H9 (cell line): ENCODE results near the gene ARF1. TPM values are rescaled to one million over a fixed set of nuclear protein-coding genes. Genes with fewer than 3 reads are reported as not detected.

Experiments
- DNase-seq: peaks from one replicate; pipeline ENCODE4 v3.0.0-alpha.2; 2017
- H2AFZ ChIP-seq: one replicate; pipeline ENCODE4 v1.6.1; 2013; ENCODE audit warnings: mild to moderate bottlenecking, low read length, control low read depth, moderate library complexity
- H2AK5ac ChIP-seq: 2 replicates; pipeline ENCODE4 v1.6.1; 2013; ENCODE audit warnings: low read length, control low read depth, mixed read lengths; ENCODE audit not compliant: insufficient read length
- H2BK120ac ChIP-seq: one replicate; pipeline ENCODE4 v1.6.1; 2013; ENCODE audit warnings: low read depth, mild to moderate bottlenecking, low read length, control low read depth, inconsistent platforms; ENCODE audit not compliant: poor library complexity, severe bottlenecking
- H2BK12ac ChIP-seq: 2 replicates; pipeline ENCODE4 v1.6.1; 2013; ENCODE audit warnings: low read length, control low read depth, mixed read lengths, low read depth; ENCODE audit not compliant: insufficient read length
- H2BK15ac ChIP-seq: 2 replicates; pipeline ENCODE4 v1.6.1; 2013; ENCODE audit warnings: low read depth, low read length, control low read depth
- H2BK20ac ChIP-seq: one replicate; pipeline ENCODE4 v1.6.1; 2013; ENCODE audit warnings: low read depth, mild to moderate bottlenecking, low read length, control low read depth, inconsistent platforms; ENCODE audit not compliant: poor library complexity, severe bottlenecking
- H2BK5ac ChIP-seq: 2 replicates; pipeline ENCODE4 v1.6.1; 2013; ENCODE audit warnings: low read length, control low read depth, mixed read lengths; ENCODE audit not compliant: insufficient read length
- H3K14ac ChIP-seq: 2 replicates; pipeline ENCODE4 v1.6.1; 2013; ENCODE audit warnings: low read length, control low read depth; ENCODE audit not compliant: insufficient read depth
- H3K18ac ChIP-seq: 2 replicates; pipeline ENCODE4 v1.6.1; 2013; ENCODE audit warnings: low read depth, mild to moderate bottlenecking, mixed read lengths, low read length, control low read depth; ENCODE audit not compliant: insufficient read length
- H3K23ac ChIP-seq: 2 replicates; pipeline ENCODE4 v1.6.1; 2013; ENCODE audit warnings: low read length, control low read depth, mixed read lengths, low read depth; ENCODE audit not compliant: insufficient read length
- H3K23me2 ChIP-seq: 2 replicates; pipeline ENCODE4 v1.6.1; 2013; ENCODE audit warnings: low read depth, mild to moderate bottlenecking, mixed read lengths, low read length, control low read depth; ENCODE audit not compliant: insufficient read length, poor library complexity, severe bottlenecking
- H3K27ac ChIP-seq: 2 replicates; pipeline ENCODE4 v1.5.1; 2013; ENCODE audit warnings: low read length, control low read depth, mixed read lengths, low read depth; ENCODE audit not compliant: insufficient read length
- H3K27me3 ChIP-seq: 2 replicates; pipeline ENCODE4 v1.6.1; 2013; ENCODE audit warnings: low read length, control low read depth, inconsistent platforms; ENCODE audit not compliant: insufficient read depth
- H3K4ac ChIP-seq: 2 replicates; pipeline ENCODE4 v1.6.1; 2013; ENCODE audit warnings: low read depth, mild to moderate bottlenecking, control low read depth, inconsistent platforms, low read length, moderate library complexity
- H3K4me1 ChIP-seq: 2 replicates; pipeline ENCODE4 v1.6.1; 2013; ENCODE audit warnings: low read length, control low read depth, inconsistent platforms; ENCODE audit not compliant: insufficient read depth
- H3K4me2 ChIP-seq: 2 replicates; pipeline ENCODE4 v1.6.1; 2013; ENCODE audit warnings: low read length, control low read depth, mixed read lengths; ENCODE audit not compliant: insufficient read length, insufficient read depth
- H3K56ac ChIP-seq: 2 replicates; pipeline ENCODE4 v1.6.1; 2013; ENCODE audit warnings: low read depth, mild to moderate bottlenecking, mixed read lengths, low read length, control low read depth; ENCODE audit not compliant: insufficient read length
- H3K79me1 ChIP-seq: 2 replicates; pipeline ENCODE4 v1.6.1; 2013; ENCODE audit warnings: low read depth, mild to moderate bottlenecking, moderate library complexity, low read length, control low read depth, inconsistent platforms; ENCODE audit not compliant: insufficient read depth, poor library complexity, severe bottlenecking
- H3K79me2 ChIP-seq: 2 replicates; pipeline ENCODE4 v1.6.1; 2013; ENCODE audit warnings: low read length, control low read depth, inconsistent platforms; ENCODE audit not compliant: insufficient read depth
- H3K9ac ChIP-seq: 2 replicates; pipeline ENCODE4 v1.6.1; 2013; ENCODE audit warnings: low read length, control low read depth, mixed read lengths; ENCODE audit not compliant: insufficient read length; ENCODE audit errors: extremely low read depth
- H3K9me3 ChIP-seq: one replicate; pipeline ENCODE4 v1.6.1; 2013; ENCODE audit warnings: low read depth, low read length, inconsistent platforms; ENCODE audit not compliant: control insufficient read depth
- H3T11ph ChIP-seq: one replicate; pipeline ENCODE4 v1.6.1; 2013; ENCODE audit warnings: mild to moderate bottlenecking, low read length, control low read depth, inconsistent platforms
- H4K20me1 ChIP-seq: one replicate; pipeline ENCODE4 v1.6.1; 2013; ENCODE audit not compliant: control insufficient read depth, insufficient read length, insufficient read depth
- H4K5ac ChIP-seq: 2 replicates; pipeline ENCODE4 v1.6.1; 2013; ENCODE audit warnings: low read depth, mild to moderate bottlenecking, mixed read lengths, low read length, control low read depth; ENCODE audit not compliant: insufficient read length
- H4K8ac ChIP-seq: replicated peaks from 2 replicates; pipeline ENCODE4 v1.6.1; 2013; ENCODE audit warnings: low read length, control low read depth, mixed read lengths, low read depth; ENCODE audit not compliant: insufficient read length
- H4K91ac ChIP-seq: 2 replicates; pipeline ENCODE4 v1.6.1; 2013; ENCODE audit warnings: low read depth, mild to moderate bottlenecking, moderate library complexity, mixed read lengths, low read length, control low read depth; ENCODE audit not compliant: insufficient read length
- H3K27ac Mint-ChIP-seq, 3 experiments: 2 replicates in 2 of 3; 3 replicates in 1 of 3; pipeline ENCODE4 v1.8.0; 2020 to 2021; ENCODE audit warnings: mixed read lengths in 3 of 3, mild to moderate bottlenecking in 1 of 3, moderate library complexity in 1 of 3
- H3K27me3 Mint-ChIP-seq: 2 replicates; pipeline ENCODE4 v1.8.0; 2021; ENCODE audit warnings: low read depth, mild to moderate bottlenecking, moderate library complexity, mixed read lengths
- H3K36me3 Mint-ChIP-seq, 3 experiments: 2 replicates in 2 of 3; 3 replicates in 1 of 3; pipeline ENCODE4 v1.8.0; 2020 to 2021; ENCODE audit warnings: low read depth in 3 of 3, mixed read lengths in 3 of 3; ENCODE audit not compliant: insufficient read depth in 1 of 3
- H3K4me1 Mint-ChIP-seq, 2 experiments: 2 replicates each; pipeline ENCODE4 v1.8.0; 2020; ENCODE audit warnings: mixed read lengths in 2 of 2
- H3K4me3 Mint-ChIP-seq, 2 experiments: 2 replicates in 1 of 2; 3 replicates in 1 of 2; pipeline ENCODE4 v1.8.0; 2020 to 2021; ENCODE audit warnings: mild to moderate bottlenecking in 2 of 2, mixed read lengths in 2 of 2, moderate library complexity in 1 of 2
- H3K9me3 Mint-ChIP-seq, 2 experiments: 2 replicates in 1 of 2; 3 replicates in 1 of 2; pipeline ENCODE4 v1.8.0; 2020; ENCODE audit warnings: mild to moderate bottlenecking in 2 of 2, mixed read lengths in 2 of 2, moderate library complexity in 1 of 2
- WGBS: extraction: QIAGEN DNeasy Blood & Tissue Kit; methylation state at CpG from one replicate; pipeline ENCODE4 v1.1.7; 2013; ENCODE audit warnings: missing lambda C conversion rate, low lambda C conversion rate, mixed read lengths; ENCODE audit not compliant: insufficient read length; ENCODE audit errors: extremely low coverage; 5-methylcytosine and 5-hydroxymethylcytosine counted together
- total RNA-seq: library from RNA; stranded (reverse); gene quantifications from 2 replicates; pipeline ENCODE4 v1.2.1, GENCODE V29; 2021
- TF ChIP-seq, protein P1 (sequence below): fragments of 200-600 bp; sonication (generic); conservative IDR thresholded peaks from 3 replicates; pipeline ENCODE4 v1.8.0; 2021; ENCODE audit warnings: antibody characterized with exemption, mild to moderate bottlenecking

The ARF1 gene
- total RNA-seq, 1 experiment from 2014 or later = 258 TPM

DNA sequence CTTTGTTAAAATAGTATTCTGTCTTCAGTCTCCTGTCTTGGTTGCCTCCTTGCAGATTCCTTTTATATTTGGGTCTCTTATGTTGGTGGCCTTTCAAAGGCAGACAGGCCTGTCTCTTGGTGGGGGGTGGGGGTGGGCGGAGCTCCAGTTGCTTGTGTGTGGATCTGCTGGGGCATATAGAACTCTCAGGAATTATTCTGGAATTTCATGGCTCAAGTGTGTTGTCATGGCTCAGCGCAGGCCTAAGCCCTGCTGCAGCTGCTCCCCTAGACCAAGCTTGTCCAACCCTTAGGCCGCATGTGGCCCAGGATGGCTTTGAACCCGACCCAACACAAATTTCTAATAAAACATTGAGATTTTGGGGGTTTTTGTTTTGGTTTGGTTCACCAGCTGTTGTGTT lies 12.7 kb downstream of the ARF1 start:
- H3K27me3 ChIP-seq = no peaks in the 10 kb centered on the region
- no peak overlapping the region for H2BK15ac ChIP-seq
- no peak overlapping the region for H3K56ac ChIP-seq
- H3K4ac ChIP-seq = no peak overlapping the region
- Mint-ChIP-seq H3K9me3 (peaks cover 8 to 11% of the 10 kb centered on the region in 2 experiments), H3K4me3 (no peak overlapping the region), H3K27me3 (no peaks in the 10 kb centered on the region), H3K36me3 (peaks cover 45 to 64% (median 56%) of the 10 kb centered on the region in 3 experiments), H3K27ac (peak overlapping the region in 1 of 3 experiments; percentile 53; a peak in 2 of 7 replicates), H3K4me1 (peaks cover 4 to 12% of the 10 kb centered on the region in 2 experiments; a peak in 3 of 4 replicates)
- H3K4me2 ChIP-seq = no peak overlapping the region
- H4K20me1 ChIP-seq = peaks cover 2% of the 10 kb centered on the region
- H3T11ph ChIP-seq = no peak overlapping the region
- no peak overlapping the region for H3K27ac ChIP-seq
- H4K91ac ChIP-seq = no peak overlapping the region
- TF ChIP-seq, protein P1, sequence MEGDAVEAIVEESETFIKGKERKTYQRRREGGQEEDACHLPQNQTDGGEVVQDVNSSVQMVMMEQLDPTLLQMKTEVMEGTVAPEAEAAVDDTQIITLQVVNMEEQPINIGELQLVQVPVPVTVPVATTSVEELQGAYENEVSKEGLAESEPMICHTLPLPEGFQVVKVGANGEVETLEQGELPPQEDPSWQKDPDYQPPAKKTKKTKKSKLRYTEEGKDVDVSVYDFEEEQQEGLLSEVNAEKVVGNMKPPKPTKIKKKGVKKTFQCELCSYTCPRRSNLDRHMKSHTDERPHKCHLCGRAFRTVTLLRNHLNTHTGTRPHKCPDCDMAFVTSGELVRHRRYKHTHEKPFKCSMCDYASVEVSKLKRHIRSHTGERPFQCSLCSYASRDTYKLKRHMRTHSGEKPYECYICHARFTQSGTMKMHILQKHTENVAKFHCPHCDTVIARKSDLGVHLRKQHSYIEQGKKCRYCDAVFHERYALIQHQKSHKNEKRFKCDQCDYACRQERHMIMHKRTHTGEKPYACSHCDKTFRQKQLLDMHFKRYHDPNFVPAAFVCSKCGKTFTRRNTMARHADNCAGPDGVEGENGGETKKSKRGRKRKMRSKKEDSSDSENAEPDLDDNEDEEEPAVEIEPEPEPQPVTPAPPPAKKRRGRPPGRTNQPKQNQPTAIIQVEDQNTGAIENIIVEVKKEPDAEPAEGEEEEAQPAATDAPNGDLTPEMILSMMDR = no peak
- H2AK5ac ChIP-seq = no peak overlapping the region
- H3K14ac ChIP-seq = no peak overlapping the region
- H2AFZ ChIP-seq = no peak overlapping the region
- H3K79me1 ChIP-seq = peaks cover 14% of the 10 kb centered on the region
- H2BK5ac ChIP-seq = no peak overlapping the region
- H3K9me3 ChIP-seq = no peaks in the 10 kb centered on the region
- H3K9ac ChIP-seq = no peak overlapping the region
- H2BK20ac ChIP-seq = no peak overlapping the region
- no peak overlapping the region for H4K8ac ChIP-seq
- H3K18ac ChIP-seq = no peak overlapping the region
- H4K5ac ChIP-seq = no peak overlapping the region
- no peak overlapping the region for H2BK12ac ChIP-seq
- no peaks in the 10 kb centered on the region for H3K23me2 ChIP-seq
- H3K79me2 ChIP-seq = peaks cover 55% of the 10 kb centered on the region
- H2BK120ac ChIP-seq = no peak overlapping the region
- H3K23ac ChIP-seq = no peak overlapping the region
- DNase-seq = no peak
- no peaks in the 10 kb centered on the region for H3K4me1 ChIP-seq
- WGBS = no CpG with 5 or more reads among the region's 4 CpGs
